NB4 (cell line): ENCODE measurements around the gene LRIG1.
"Not testable (repeated sequence)": the region's sequence is repeated elsewhere in the genome, so short reads cannot be mapped to it uniquely, and the experiment has no call there.

Experiments used
- DNase-seq: peaks from one replicate; pipeline ENCODE4 v3.0.0; 2010; ENCODE audit warnings: low read depth
- H3K4me3 ChIP-seq: one replicate; pipeline ENCODE4 v1.5.1; 2011; ENCODE audit warnings: mild to moderate bottlenecking, low read depth, low read length, moderate library complexity
- MYC ChIP-seq: IDR thresholded peaks from 2 replicates; pipeline ENCODE4 v1.6.1; 2011; ENCODE audit warnings: low read depth, low read length
- POLR2A ChIP-seq: IDR thresholded peaks from 2 replicates; pipeline ENCODE4 v1.6.1; 2011; ENCODE audit warnings: mild to moderate bottlenecking; ENCODE audit not compliant: insufficient read length; ENCODE audit errors: extremely low read depth
- TF ChIP-seq, protein P1 (sequence below): IDR thresholded peaks from 2 replicates; pipeline ENCODE4 v1.6.1; 2011; ENCODE audit warnings: low read depth, low read length
- TF ChIP-seq, protein P2 (sequence below): IDR thresholded peaks from one replicate; pipeline ENCODE4 v1.5.1; 2012; ENCODE audit warnings: low read depth, low read length

The LRIG1 gene

DNA sequence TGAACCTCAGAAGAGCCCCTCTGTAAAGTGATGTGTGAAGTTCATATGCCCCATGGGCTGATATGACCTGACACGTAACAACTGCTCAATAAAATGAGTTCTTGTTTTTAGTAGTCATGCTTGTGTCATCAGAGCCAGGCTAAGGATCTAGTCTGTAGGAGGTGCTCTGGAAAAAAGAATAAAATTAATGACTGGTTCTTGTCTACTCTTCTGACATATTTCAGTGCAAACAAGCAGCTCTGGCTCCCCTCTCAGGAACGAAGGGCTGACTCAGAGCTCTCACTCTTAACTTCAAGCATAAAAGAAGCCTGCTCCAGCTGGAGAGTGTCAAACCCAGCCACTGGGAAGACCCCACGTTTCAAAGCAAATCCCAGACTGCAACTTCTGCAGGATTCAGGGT, 77.0 kb downstream of the LRIG1 start:
- no peak for DNase-seq
- no peak overlapping the region for H3K4me3 ChIP-seq
- TF ChIP-seq, protein P1, sequence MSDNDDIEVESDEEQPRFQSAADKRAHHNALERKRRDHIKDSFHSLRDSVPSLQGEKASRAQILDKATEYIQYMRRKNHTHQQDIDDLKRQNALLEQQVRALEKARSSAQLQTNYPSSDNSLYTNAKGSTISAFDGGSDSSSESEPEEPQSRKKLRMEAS: no peak
- TF ChIP-seq, protein P2, sequence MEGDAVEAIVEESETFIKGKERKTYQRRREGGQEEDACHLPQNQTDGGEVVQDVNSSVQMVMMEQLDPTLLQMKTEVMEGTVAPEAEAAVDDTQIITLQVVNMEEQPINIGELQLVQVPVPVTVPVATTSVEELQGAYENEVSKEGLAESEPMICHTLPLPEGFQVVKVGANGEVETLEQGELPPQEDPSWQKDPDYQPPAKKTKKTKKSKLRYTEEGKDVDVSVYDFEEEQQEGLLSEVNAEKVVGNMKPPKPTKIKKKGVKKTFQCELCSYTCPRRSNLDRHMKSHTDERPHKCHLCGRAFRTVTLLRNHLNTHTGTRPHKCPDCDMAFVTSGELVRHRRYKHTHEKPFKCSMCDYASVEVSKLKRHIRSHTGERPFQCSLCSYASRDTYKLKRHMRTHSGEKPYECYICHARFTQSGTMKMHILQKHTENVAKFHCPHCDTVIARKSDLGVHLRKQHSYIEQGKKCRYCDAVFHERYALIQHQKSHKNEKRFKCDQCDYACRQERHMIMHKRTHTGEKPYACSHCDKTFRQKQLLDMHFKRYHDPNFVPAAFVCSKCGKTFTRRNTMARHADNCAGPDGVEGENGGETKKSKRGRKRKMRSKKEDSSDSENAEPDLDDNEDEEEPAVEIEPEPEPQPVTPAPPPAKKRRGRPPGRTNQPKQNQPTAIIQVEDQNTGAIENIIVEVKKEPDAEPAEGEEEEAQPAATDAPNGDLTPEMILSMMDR: no peak
- TF ChIP-seq POLR2A: no peak
- no peak for TF ChIP-seq MYC

DNA sequence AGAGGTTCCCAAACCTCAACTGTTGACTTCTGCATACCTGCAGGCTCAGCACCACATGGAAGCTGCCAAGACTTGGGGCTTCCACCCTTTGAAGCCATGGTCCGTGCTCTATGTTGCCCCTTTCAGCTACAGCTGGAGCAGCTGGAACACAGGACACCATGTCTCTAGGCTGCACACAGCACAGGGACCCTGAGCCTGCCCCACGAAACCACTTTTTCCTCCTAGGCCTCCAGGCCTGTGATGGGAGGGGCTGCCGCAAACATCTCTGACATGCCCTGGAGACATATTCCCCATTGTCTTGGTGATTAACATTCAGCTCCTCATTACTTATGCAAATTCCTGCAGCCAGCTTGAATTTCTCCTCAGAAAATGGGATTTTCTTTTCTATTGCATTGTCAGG, 78.9 kb downstream of the LRIG1 start:
- not testable (repeated sequence) for H3K4me3 ChIP-seq, DNase-seq

DNA sequence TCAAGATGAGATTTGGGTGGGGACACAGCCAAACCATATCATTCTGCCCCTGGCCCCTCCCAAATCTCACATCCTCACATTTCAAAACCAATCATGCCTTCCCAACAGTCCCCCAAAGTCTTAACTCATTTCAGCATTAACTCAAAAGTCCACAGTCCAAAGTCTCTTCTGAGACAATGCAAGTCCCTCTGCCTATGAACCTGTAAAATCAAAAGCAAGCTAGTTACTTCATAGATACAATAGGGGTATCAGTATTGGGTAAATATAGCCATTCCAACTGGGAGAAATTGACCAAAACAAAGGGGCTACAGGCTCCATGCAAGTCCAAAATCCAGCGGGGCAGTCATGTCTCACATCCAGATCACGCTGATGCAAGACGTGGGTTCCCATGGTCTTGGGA, 79.7 kb downstream of the LRIG1 start:
- DNase-seq, H3K4me3 ChIP-seq: not testable (repeated sequence)

DNA sequence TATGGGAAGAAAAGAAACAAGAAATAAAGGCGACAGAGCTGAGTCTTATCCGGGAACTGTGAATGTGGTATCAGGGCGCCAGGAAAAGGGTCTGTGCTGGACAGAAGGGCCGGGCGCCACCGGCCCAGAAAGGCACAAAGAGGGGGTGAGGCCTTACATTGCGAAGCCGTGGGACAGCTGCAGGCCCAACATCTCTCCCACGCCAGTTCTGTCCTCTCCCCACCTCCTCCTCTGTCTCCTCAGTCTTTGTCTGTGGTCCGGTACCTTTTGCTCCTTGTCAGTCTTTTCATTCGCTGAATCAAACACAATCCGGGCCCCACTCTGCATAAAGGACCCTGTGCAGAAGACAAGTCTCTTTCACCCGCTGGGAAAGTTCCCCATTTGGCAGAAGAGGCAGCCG, 81.8 kb downstream of the LRIG1 start:
- no peak for TF ChIP-seq POLR2A
- no peak for TF ChIP-seq MYC
- TF ChIP-seq, protein P1: no peak
- TF ChIP-seq, protein P2: no peak

DNA sequence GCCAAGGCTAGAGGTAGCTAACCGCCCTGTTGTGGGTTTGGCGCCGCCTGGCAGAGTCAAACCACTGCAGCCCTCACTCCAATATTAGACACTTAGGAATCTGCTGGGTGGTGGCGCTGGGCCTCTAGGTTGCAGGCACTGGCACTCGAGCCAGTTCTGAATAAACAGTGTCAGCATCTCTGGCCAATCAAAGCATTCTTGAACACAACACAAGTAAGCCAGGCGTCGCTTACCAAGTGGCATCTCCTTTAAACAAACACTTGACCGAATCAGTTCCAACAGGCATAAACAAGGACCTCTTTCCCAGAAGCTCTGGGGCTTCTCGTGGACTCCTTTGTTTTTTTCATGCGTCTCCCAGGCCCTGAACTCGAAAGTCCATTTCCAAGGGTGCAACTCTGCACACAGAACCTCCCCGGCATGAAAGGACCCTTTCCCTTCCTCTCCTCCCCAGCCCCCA, 82.3 kb downstream of the LRIG1 start:
- no peak for DNase-seq
- no peak overlapping the region for H3K4me3 ChIP-seq
- TF ChIP-seq, protein P2: no peak
- TF ChIP-seq, protein P1: no peak
- TF ChIP-seq MYC (no peak), POLR2A (no peak)

More for the DNA sequence above, 81.8 kb downstream of the LRIG1 start:
- no peak overlapping the region for H3K4me3 ChIP-seq
- no peak for DNase-seq

DNA sequence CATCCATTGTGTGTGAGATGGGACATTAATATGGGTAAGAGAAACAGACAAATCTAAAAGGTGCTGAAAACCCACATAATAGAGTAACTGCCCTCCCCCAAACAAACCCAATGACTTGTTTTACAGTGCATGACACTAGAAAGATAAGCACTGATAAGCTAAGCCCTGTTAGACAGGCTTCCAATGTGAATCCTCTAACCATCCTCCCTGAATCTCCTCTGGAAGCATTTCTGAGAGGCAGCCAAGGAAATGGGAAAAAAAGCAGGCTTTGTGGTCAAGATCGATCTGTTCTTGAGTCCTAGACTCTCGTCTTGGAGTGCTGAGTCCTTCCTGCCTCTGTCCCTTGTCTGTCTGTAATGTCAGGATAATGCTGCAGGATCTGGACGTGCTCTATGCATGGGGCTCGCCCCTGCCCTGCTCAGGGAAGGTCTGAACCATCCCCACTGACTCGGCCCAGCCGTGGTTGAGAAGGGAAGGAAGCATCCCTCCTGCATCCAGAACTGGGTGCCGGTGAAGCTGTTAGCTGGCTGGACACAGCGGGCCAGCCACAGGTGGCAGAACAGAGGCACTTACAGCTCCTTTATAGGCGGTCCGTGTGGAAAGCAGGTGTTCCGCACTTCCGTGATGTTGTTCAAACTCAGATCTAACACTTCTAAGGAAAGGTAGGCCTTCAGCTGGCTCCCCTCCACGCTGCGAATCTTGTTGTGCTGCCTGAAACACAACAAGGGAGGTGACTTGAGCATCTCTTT, 84.1 kb downstream of the LRIG1 start:
- no peak overlapping the region for H3K4me3 ChIP-seq
- TF ChIP-seq, protein P1: no peak
- no peak for TF ChIP-seq POLR2A
- TF ChIP-seq, protein P2: no peak
- no peak for TF ChIP-seq MYC
- no peak for DNase-seq

DNA sequence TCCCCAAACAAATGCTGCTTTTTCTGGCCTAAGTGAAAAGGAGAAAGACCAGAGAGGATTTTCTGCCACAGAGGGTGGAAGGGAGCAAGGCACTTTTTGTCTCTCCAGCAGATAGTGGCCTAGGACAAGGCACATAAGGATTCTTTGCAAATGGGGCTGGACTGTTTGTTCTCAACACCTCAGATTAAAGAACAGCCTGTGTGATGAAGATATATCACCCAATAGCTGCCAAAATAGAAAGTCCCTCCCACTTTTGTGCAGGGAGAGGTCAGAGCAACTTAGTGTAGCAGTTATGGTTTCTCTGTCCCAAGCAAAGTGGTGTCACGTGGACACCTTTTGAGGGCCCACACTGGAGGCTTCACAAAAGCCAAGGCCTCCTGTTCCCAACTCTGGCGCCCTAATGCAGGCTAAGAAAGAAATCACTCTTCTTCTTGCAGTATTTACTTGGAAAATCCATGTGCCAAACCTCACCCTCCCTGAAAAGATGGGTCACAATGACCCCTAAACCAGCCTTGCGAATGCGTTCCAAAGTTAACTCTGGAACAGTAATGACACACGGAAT, 84.9 kb downstream of the LRIG1 start:
- TF ChIP-seq POLR2A (no peak), MYC (no peak)
- TF ChIP-seq, protein P2: no peak
- TF ChIP-seq, protein P1: no peak
- DNase-seq: no peak
- H3K4me3 ChIP-seq: no peak overlapping the region
